ENCODE measurements around the gene TADA2A.
"Not testable (repeated sequence)": the region's sequence is repeated elsewhere in the genome, so short reads cannot be mapped to it uniquely, and the experiment has no call there.

Gene TADA2A

GRCh38 chr17:37490638-37491614 is 84.2 kb downstream of the TADA2A start:
- no peak for DNase-seq (ENCODE audit: low read depth in 1 of 2, low spot score in 1 of 2)

- DNase-seq (ENCODE audit: low read depth in 1 of 2, low spot score in 1 of 2) = no peak
Measured at GRCh38 chr17:37492167-37492566, 85.5 kb downstream of the TADA2A start.

DNA sequence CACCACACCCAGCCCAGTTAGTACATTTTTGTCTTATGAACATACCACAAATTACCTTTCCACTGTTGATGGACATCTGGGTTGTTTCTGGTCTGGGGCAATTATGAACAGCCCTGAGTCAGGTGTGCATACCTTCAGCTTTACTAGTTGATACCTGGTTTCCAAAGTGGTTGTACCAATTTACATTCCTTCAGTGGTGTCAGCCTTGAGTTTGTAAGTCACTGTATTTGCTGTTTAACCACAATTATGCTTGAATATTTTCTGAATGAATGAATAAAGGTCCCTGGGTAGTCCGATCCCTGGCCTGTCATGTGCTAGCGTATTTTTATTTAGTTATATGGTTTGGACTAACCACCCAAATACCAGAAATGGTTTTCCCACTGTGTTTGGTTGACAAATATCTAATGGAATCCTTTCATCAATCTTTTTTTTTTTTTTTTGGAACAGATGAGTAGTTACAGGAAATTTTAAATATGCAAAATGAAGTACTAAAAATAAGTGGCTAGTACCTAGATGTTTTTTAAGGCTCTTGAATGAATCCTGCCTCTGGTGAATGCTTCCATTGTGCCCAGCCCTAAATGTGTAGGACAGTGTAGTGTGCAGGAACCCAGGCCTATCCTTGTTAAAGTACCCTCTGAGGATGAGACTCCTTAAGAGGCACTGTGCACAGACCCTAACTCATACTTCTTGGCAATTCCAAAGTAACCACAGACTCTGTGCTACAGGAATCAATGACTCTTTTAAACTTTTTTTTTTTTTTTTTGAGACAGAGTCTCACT is 86.8 kb downstream of the TADA2A start:
- DNase-seq (ENCODE audit: low read depth in 1 of 2, low spot score in 1 of 2) = no peak

- DNase-seq (ENCODE audit: low read depth in 1 of 2, low spot score in 1 of 2) = no peak
Measured at GRCh38 chr17:37494401-37494831, 87.7 kb downstream of the TADA2A start.

DNA sequence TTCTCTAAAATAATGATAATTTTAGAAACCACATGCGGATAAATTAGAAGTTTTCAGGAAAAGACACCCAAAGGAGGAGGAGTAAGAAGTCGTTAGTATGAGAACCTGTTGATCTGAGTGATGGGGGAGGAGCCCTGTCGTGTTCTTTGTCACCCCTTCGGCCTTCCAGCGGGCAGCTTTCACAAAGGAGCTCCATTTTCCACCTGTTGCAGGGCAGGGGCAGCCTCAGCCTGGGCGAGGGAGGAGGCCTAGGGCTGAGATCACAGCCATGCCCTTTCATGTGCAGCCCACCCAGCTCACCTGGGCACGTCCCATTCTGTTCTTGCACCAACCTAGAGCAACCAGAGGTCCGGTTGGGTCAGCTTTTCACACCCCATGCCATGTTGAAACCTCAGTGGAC is 88.3 kb downstream of the TADA2A start:
- no peak for DNase-seq (ENCODE audit: low read depth in 1 of 2, low spot score in 1 of 2)

DNA sequence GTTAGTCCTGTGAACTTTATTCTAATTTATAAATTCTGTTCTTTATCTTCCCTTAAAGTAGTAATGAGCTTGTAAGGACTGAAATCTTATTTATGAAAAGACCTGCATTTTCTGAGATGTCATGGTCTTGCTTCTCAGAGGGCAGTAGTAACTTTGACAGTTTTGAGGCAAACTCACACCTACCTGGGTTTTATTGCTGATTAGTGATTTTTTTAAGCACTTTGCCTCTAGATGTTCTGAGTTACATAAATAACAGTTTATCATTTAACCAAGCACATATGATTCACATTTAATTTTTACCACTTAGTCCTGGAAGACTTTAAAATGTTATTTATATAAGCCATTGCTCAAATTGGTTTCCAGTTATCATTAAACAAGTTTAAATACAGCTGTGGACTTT is 93.7 kb downstream of the TADA2A start:
- DNase-seq (ENCODE audit: low read depth in 1 of 2, low spot score in 1 of 2) = no peak

DNA sequence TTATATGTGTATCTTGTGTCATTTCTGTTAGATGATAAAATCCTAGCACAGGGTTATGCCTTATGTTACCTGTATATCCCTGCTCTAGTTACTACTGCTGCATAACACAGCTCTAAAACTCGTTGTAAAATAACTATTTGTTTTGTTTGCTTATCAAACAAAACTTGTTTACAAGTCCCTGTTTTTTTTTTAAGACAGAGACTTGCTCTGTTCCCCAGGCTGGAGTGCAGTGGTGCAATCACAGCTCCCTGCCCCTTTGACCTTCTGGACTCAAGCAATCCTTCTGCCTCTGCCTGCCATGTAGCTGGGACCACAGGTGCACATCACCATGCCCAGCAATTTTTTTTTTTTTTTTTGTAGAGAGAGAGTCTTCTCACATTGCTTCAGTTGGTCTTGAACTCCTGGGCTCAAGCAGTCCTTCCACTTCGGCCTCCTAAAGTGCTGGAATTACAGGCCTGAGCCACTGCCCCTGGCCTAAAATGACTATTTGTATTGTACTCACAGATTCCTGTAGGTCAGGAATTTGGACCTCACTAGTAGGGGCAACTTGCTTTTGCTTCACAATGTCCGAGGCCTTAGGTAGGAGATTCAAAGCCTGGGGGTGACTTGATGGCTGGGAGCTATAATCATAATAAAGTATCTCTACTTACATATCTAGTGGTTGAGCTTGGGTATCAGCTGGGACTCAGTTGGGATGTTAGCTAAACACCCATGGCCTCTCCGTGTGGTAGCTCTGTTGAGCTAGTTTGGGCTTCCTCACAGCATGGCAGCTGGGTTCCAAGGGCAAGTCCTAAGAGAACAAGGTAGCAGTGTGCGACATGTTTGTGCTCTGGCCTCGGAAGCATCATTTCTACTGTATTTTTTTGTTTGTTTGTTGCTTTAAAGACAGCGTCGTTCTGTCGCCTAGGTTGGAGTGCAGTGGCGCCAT is 95.6 kb downstream of the TADA2A start:
- no peak for DNase-seq (ENCODE audit: low read depth in 1 of 2, low spot score in 1 of 2)

- no peak for DNase-seq (ENCODE audit: low read depth in 1 of 2, low spot score in 1 of 2)
Measured at GRCh38 chr17:37503148-37503547, 96.5 kb downstream of the TADA2A start.

DNA sequence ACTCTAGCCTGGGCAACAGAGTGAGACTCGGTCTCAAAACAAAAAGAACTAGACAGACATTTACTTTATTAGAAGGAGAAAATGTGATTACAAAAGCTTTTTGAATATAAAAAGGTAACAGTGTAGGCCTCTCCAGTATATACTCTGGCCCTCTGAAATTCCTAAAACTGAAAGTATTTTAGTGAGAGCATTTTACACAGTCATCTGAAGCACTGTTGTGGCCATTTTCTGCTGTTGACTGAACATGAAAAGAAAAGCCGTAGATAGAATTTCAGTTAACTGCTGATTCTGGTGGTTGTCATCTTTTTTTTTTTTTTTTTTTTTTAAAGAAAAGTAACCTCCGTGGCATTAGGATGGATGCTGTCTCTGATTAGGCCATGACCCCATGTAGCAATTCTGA is 98.6 kb downstream of the TADA2A start:
- no peak for DNase-seq (ENCODE audit: low read depth in 1 of 2, low spot score in 1 of 2)

GRCh38 chr17:37506678-37507077 is 100.0 kb downstream of the TADA2A start:
- no peak for DNase-seq (ENCODE audit: low read depth in 1 of 2, low spot score in 1 of 2)

GRCh38 chr17:37507111-37507510 is 100.4 kb downstream of the TADA2A start:
- DNase-seq (ENCODE audit: low read depth in 1 of 2, low spot score in 1 of 2) = no peak

DNA sequence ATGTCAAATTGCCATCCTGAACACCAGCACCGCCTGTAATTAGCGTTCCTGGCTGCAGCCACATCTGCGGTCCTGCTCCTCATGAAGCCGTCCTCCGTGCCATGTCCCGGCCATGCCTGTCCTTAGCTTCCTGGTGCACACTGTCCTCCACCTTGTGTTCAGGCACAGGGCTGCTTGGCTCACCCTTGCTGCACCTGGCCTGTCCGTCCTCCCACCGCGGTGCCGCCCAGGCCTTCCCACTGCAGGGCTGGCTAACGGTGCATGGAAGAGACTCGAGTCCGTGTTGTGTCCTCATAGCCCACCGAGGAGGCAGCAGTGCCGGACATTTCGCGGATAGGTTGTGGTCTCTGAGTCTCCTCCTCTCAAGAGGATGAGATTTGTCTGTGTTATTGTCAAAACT is 103.4 kb downstream of the TADA2A start:
- DNase-seq (ENCODE audit: low read depth in 1 of 2, low spot score in 1 of 2) = no peak

- DNase-seq (ENCODE audit: low read depth in 1 of 2, low spot score in 1 of 2) = not testable (repeated sequence)
Measured at GRCh38 chr17:37511642-37512041, 105.0 kb downstream of the TADA2A start.

DNA sequence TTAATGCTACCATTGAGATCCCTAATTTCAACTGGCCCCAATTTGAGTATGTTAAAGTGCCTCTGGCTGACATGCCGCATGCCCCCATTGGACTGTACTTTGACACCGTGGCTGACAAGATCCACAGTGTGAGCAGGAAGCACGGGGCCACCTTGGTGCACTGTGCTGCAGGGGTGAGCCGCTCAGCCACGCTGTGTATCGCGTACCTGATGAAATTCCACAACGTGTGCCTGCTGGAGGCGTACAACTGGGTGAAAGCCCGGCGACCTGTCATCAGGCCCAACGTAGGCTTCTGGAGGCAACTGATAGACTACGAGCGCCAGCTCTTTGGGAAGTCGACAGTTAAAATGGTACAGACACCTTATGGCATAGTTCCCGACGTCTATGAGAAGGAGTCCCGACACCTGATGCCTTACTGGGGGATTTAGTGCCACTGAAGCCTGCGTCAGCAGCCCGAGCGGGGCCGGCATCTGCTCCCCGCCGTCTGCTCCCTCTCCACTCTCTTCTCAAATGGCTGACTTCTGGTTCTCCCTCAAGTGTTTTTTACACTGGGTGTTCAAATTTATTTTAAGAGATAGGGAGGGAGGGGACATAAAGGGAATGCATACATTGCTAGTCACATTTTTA is 105.9 kb downstream of the TADA2A start:
- DNase-seq (ENCODE audit: low read depth in 1 of 2, low spot score in 1 of 2) = no peak

DNA sequence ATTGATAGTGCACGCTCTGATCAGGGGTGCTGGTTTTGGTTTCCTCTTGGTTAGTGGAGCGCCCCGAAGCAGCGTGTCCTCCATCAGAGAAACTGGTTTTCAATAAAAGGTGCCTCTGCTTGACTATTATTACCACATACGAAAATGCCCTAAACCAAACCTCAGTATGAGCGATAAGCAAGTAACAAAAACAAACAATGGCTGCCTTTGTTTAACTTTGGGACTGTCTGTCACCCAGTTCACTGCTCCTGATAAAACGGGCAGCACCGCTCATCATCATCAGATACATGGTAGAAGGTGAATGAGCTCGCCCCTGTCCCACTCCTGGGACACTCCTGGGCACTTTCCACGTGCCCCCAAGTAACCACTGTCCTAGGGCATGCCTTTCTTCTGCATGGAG is 107.0 kb downstream of the TADA2A start:
- DNase-seq (ENCODE audit: low read depth in 1 of 2, low spot score in 1 of 2) = no peak

DNA sequence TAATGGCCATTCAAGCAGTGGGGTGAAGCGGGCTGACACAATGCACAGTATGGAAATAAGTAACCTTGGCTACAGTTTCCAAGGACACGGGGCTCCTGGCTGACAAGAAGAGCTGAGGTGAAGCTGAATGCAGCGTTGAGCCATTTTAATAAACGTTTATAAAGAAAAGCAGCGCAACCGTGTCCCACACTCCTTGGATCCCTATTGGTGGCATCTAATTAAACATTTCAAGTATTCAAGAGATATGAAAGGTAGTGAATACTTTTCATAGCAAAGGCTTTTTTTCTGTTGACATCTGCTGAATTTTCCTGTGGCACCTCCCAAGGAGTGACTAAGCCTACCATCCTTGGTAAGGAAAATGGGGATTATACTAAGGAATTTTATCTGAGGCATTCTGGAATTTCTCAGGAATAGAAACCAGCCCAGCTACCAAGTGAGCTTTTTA is 109.5 kb downstream of the TADA2A start:
- no peak for DNase-seq (ENCODE audit: low read depth in 1 of 2, low spot score in 1 of 2)

- no peak for DNase-seq (ENCODE audit: low read depth in 1 of 2, low spot score in 1 of 2)
Measured at GRCh38 chr17:37517881-37518280, 111.2 kb downstream of the TADA2A start.

- DNase-seq (ENCODE audit: low read depth in 1 of 2, low spot score in 1 of 2) = no peak
Measured at GRCh38 chr17:37518826-37519225, 112.1 kb downstream of the TADA2A start.

DNA sequence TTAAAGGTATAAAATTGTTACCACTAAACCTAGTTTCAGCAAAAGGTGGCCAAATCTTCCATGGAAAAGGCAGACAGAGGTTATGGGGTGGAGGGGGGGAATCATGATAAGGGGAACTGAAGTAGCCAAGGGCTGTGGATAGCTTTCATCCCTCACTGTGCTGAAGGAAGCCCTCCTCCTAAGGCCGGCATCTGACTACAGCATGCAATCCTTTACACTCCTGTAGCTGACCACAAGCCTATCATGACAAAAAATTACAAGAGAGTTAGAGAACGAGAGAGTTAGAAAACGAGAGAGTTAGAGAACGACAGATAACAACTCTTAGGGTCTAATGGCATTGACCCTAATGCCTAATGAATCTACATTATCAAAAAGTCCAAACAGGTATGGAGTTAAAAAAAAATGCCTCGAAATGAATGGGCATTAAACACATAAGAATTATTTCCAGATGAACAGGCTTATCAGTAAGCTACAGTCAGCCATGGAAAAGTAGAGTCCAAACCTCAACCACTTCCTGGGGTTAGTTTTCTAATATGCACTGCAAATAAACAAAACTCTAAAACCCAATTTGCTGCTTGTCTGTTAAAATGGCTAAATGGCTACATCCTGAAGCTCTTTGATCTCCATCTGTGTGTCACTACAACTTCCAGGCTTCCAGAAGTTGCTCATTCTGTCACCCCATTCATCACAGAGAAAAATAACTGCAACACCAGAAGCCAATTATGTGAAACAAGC is 112.7 kb downstream of the TADA2A start:
- no peak for DNase-seq (ENCODE audit: low read depth in 1 of 2, low spot score in 1 of 2)

DNA sequence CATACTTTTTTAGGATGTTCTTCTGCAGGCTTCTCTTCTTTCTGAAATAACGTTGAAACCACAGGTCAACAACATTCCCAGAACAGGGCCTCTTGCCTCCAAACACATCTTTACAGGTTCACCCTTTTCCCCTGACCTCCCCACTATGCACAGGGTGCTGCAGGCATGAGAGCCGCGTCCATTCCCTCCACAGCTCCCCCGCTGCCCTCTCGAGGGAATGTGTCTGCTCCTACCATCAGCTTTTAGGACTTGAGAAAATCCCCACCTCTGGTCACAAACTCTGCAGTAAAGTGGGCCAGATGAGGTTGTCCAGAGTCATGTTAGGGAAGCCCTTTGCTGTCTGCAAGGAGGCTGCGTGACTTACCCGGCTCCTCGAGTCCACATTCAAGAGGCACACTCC is 113.5 kb downstream of the TADA2A start:
- no peak for DNase-seq (ENCODE audit: low read depth in 1 of 2, low spot score in 1 of 2)
